SK-N-SH (cell line): ENCODE measurements around the gene NHLRC3.

Experiments used
- CTCF ChIP-seq: fragments of 200-600 bp; sonication (generic); IDR thresholded peaks from 2 replicates; pipeline ENCODE4 v1.6.1; 2017; ENCODE audit warnings: antibody characterized with exemption, mild to moderate bottlenecking, moderate library complexity
- EP300 ChIP-seq, 2 experiments: IDR thresholded peaks; 2 replicates each; pipeline versions ENCODE4 v1.4.0 to v1.6.1; 2012; ENCODE audit warnings: borderline replicate concordance in 1 of 2, low read depth in 1 of 2, low read length in 1 of 2

DNA sequence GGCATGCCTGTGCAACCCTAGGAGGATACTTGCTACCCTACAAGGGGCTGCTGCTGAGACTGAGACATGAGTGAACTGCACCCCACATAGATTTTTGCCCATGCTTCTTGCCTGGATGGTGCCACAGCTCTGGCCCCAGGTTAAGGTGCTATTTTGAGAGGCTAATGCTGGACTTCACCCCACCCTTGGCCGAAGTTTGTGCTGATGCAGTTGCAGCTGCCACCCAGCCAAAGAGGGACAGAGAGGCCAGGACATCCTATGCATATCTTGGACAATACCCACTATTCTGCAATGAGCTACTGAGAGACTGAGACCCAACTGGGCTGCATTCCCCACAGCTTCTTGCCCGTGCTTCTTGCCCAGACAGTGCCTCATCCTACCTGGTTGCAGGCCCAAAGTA lies 34.6 kb downstream of the NHLRC3 start:
- TF ChIP-seq CTCF: no peak
- TF ChIP-seq EP300 (IDR thresholded peaks at IDR 0.05; ENCODE audit: borderline replicate concordance in 1 of 2, low read depth in 1 of 2, low read length in 1 of 2): no peak
